IMR-90 (cell line): ENCODE measurements around the gene ZPBP2. TPM values are rescaled to one million over a fixed set of nuclear protein-coding genes. Genes with fewer than 3 reads are reported as not detected.

Source experiments
- ATAC-seq: fragments of 200-7000 bp; cut with Tn5 transposase; 2 replicates; pipeline ENCODE4 v1.9.1; 2020; ENCODE audit warnings: low read depth, mild to moderate bottlenecking, moderate library complexity
- BruUV-seq: library from RNA; stranded (reverse); fragments of 400-500 nt; replicated peaks from 2 replicates; lab custom pipeline; 2021; lab: Mats Ljungman, UMichigan
- CTCF ChIA-PET: fragments of 300-600 bp; formaldehyde crosslinking; extraction: SDS; loops from one replicate; lab custom pipeline; 2021; ENCODE audit warnings: antibody characterized with exemption; lab: Yijun Ruan, JAX
- POLR2A ChIA-PET: fragments of 300-600 bp; sonication (Branson Sonifier 250); formaldehyde crosslinking; loops from one replicate; lab custom pipeline; 2022; ENCODE audit warnings: antibody characterized with exemption; ENCODE audit not compliant: unreplicated experiment; lab: Charles Lee
- DNase-seq: peaks from one replicate; pipeline ENCODE4 v3.0.0; 2013
- H2AFZ ChIP-seq: replicated peaks from 2 replicates; pipeline ENCODE3; 2013; ENCODE audit warnings: low read length, mild to moderate bottlenecking; ENCODE audit not compliant: poor library complexity
- H2AK5ac ChIP-seq: 2 replicates; pipeline ENCODE4 v1.6.1; 2013; ENCODE audit warnings: low read depth, low read length, inconsistent platforms
- H2AK9ac ChIP-seq: replicated peaks from 2 replicates; pipeline ENCODE3; 2013; ENCODE audit warnings: mild to moderate bottlenecking, low read depth, low read length, moderate library complexity; ENCODE audit not compliant: poor library complexity
- H2BK120ac ChIP-seq: 2 replicates; pipeline ENCODE4 v1.6.1; 2013; ENCODE audit warnings: low read depth, low read length, inconsistent platforms
- H2BK15ac ChIP-seq: 3 replicates; pipeline ENCODE4 v1.6.1; 2013; ENCODE audit warnings: low read depth, low read length, inconsistent platforms
- H2BK20ac ChIP-seq: 2 replicates; pipeline ENCODE4 v1.6.1; 2013; ENCODE audit warnings: low read depth, mild to moderate bottlenecking, inconsistent platforms, low read length, moderate library complexity
- H2BK5ac ChIP-seq: 2 replicates; pipeline ENCODE4 v1.6.1; 2013; ENCODE audit warnings: mild to moderate bottlenecking, low read depth, low read length, inconsistent platforms; ENCODE audit not compliant: poor library complexity, severe bottlenecking
- H3K14ac ChIP-seq: replicated peaks from 2 replicates; pipeline ENCODE4 v1.6.1; 2013; ENCODE audit warnings: low read depth, low read length, inconsistent platforms
- H3K18ac ChIP-seq: 2 replicates; pipeline ENCODE4 v1.6.1; 2013; ENCODE audit warnings: low read depth, low read length, control low read depth
- H3K23ac ChIP-seq: 2 replicates; pipeline ENCODE4 v1.6.1; 2013; ENCODE audit warnings: low read depth, low read length, inconsistent platforms
- H3K27ac ChIP-seq: 2 replicates; pipeline ENCODE4 v1.5.1; 2013; ENCODE audit warnings: mild to moderate bottlenecking, control low read depth, low read length; ENCODE audit not compliant: insufficient read depth
- H3K27me3 ChIP-seq: 2 replicates; pipeline ENCODE4 v1.6.1; 2013; ENCODE audit warnings: low read length; ENCODE audit not compliant: control insufficient read depth, insufficient read depth
- H3K36me3 ChIP-seq: 2 replicates; pipeline ENCODE4 v1.6.1; 2013; ENCODE audit warnings: low read length, mixed read lengths; ENCODE audit not compliant: control insufficient read depth, insufficient read depth
- H3K4ac ChIP-seq: 2 replicates; pipeline ENCODE4 v1.6.1; 2013; ENCODE audit warnings: low read depth, low read length, inconsistent platforms
- H3K4me1 ChIP-seq: 2 replicates; pipeline ENCODE4 v1.6.1; 2013; ENCODE audit warnings: low read length, mixed read lengths; ENCODE audit not compliant: control insufficient read depth, insufficient read depth
- H3K4me2 ChIP-seq: 2 replicates; pipeline ENCODE4 v1.6.1; 2013; ENCODE audit warnings: low read depth, mild to moderate bottlenecking, control low read depth, low read length, moderate library complexity
- H3K4me3 ChIP-seq: 2 replicates; pipeline ENCODE4 v1.5.1; 2013; ENCODE audit warnings: low read depth, mild to moderate bottlenecking, control low read depth, low read length, moderate library complexity; ENCODE audit not compliant: insufficient read depth
- H3K56ac ChIP-seq: 2 replicates; pipeline ENCODE4 v1.6.1; 2013; ENCODE audit warnings: low read length, inconsistent platforms; ENCODE audit not compliant: insufficient read depth; ENCODE audit errors: extremely low read depth
- H3K79me1 ChIP-seq, 2 experiments: 2 replicates each; pipeline ENCODE4 v1.6.1; 2013; ENCODE audit warnings: low read length in 2 of 2, inconsistent platforms in 1 of 2, low read depth in 1 of 2
- H3K9ac ChIP-seq: 2 replicates; pipeline ENCODE4 v1.6.1; 2013; ENCODE audit warnings: low read depth, low read length, control low read depth
- H3K9me1 ChIP-seq: 2 replicates; pipeline ENCODE4 v1.6.1; 2013; ENCODE audit warnings: low read length, inconsistent platforms; ENCODE audit not compliant: insufficient read depth
- H3K9me3 ChIP-seq: 2 replicates; pipeline ENCODE4 v1.6.1; 2013; ENCODE audit warnings: low read length; ENCODE audit not compliant: control insufficient read depth, insufficient read depth
- H4K20me1 ChIP-seq: 2 replicates; pipeline ENCODE4 v1.6.1; 2013; ENCODE audit warnings: low read length, inconsistent platforms; ENCODE audit not compliant: insufficient read depth
- H4K5ac ChIP-seq: 2 replicates; pipeline ENCODE4 v1.6.1; 2013; ENCODE audit warnings: mild to moderate bottlenecking, low read depth, low read length, control low read depth
- H4K8ac ChIP-seq, 2 experiments: 2 replicates each; pipeline ENCODE4 v1.6.1; 2013; ENCODE audit warnings: low read depth in 2 of 2, low read length in 2 of 2, control low read depth in 1 of 2, inconsistent platforms in 1 of 2
- H4K91ac ChIP-seq: 2 replicates; pipeline ENCODE4 v1.6.1; 2013; ENCODE audit warnings: low read depth, low read length, inconsistent platforms; ENCODE audit not compliant: insufficient read depth
- CEBPB ChIP-seq: IDR thresholded peaks from 2 replicates; pipeline ENCODE4 v1.6.1; 2012; ENCODE audit warnings: low read depth, low read length, improper control_type of control experiment
- FOS ChIP-seq: fragments of 150-350 bp; IDR thresholded peaks from 2 replicates; pipeline ENCODE4 v1.6.1; 2016; ENCODE audit warnings: low read depth, low read length
- MAZ ChIP-seq: IDR thresholded peaks from 2 replicates; pipeline ENCODE4 v1.6.1; 2012; ENCODE audit warnings: low read depth, mild to moderate bottlenecking, low read length, improper control_type of control experiment, moderate library complexity, borderline replicate concordance
- WGBS, 2 experiments: methylation state at CpG; one replicate each; pipeline versions ENCODE4 v1.1.5 to v1.1.7; 2013; ENCODE audit warnings: missing lambda C conversion rate in 2 of 2; ENCODE audit not compliant: insufficient read length in 1 of 2; ENCODE audit errors: extremely low coverage in 2 of 2; 5-methylcytosine and 5-hydroxymethylcytosine counted together
- dilution Hi-C: fragments of 300-500 bp; cut with HindIII; formaldehyde crosslinking; loops from one replicate; pipeline ENCODE4 v1.14.3; 2018; ENCODE audit warnings: low sequenced_read_pairs; ENCODE audit not compliant: unreplicated experiment
- in situ Hi-C: fragments of 300-500 bp; cut with MboI; formaldehyde crosslinking; loops from 3 replicates; pipeline ENCODE4 v1.14.3; 2019; ENCODE audit warnings: low sequenced_read_pairs, inconsistent platforms, mixed read lengths
- intact Hi-C: fragments of 100-400 bp; cut with micrococcal nuclease; formaldehyde crosslinking; loops from 2 replicates; pipeline ENCODE4 v1.10.0; 2022
- polyA plus RNA-seq, 3 experiments: library from polyadenylated mRNA; depleted of rRNA; stranded (reverse); fragments of >200 nt; gene quantifications; 2 replicates each; pipeline ENCODE4 v1.2.3, GENCODE V29; 2012; ENCODE audit warnings: low replicate concordance in 1 of 3
- total RNA-seq: library from RNA; depleted of rRNA; stranded (reverse); fragments of >200 nt; gene quantifications from 2 replicates; pipeline ENCODE4 v1.2.3, GENCODE V29; 2012
- TF ChIP-seq, protein P1 (sequence below): fragments of 150-350 bp; IDR thresholded peaks from 2 replicates; pipeline ENCODE4 v1.6.1; 2016; ENCODE audit warnings: low read depth, mild to moderate bottlenecking, low read length, moderate library complexity, borderline replicate concordance

The ZPBP2 gene
- total and polyA plus RNA-seq, 2 of the 4 experiments (the other 2 are of a cell fraction) = not detected

DNA sequence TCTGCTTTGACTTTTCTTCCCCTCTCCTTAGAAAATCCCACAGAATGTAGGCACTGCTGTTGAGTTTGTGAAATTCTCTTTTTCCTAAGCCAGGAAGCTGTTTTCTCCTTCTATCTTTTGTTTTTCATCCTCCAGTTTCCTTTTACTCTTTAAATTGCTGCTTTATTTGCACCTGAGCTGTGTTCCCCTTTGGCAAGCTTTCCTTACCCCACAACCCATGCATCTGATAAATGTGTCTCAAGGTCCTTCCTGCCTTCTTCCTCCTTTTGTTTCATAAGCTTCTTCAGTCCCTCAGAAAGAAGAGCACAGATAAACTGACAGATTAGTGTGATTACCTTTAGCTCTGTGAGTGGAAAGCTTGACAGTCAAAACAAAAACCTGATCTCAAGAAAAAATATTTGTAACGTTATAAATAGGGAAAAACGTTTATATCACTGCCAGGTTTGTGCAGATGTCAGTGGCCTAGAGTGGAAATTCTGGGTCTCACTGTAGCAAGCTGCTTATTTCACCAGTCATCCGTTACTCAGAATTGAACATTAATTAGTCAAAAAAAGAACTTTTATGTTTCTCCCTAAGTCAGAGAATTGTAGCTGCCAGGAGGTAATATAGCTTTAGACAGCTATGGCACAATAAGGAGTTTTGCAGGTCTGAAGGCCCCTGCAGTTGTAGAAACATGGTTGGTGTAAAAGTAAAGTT is 26.8 kb downstream of the ZPBP2 start:
- POLR2A ChIA-PET = no interaction called here
- Histone ChIP-seq H2AFZ (no peak overlapping the region), H2BK20ac (no peak overlapping the region), H3K4me3 (no peak overlapping the region), H4K91ac (no peak overlapping the region), H2BK120ac (no peak overlapping the region), H3K9me1 (no peaks in the 10 kb centered on the region), H2AK9ac (no peak overlapping the region), H2AK5ac (no peak overlapping the region), H3K14ac (no peak overlapping the region), H3K23ac (no peak overlapping the region), H3K27me3 (peaks cover 21% of the 10 kb centered on the region), H3K36me3 (no peaks in the 10 kb centered on the region), H4K20me1 (no peaks in the 10 kb centered on the region), H4K8ac (no peak overlapping the region), H3K9ac (no peak overlapping the region), H3K79me1 (no peaks in the 10 kb centered on the region), H3K27ac (no peak overlapping the region), H4K5ac (no peak overlapping the region), H3K4ac (no peak overlapping the region), H3K56ac (no peak overlapping the region), H3K4me2 (no peak overlapping the region), H2BK15ac (no peak overlapping the region), H3K9me3 (no peaks in the 10 kb centered on the region; the same call in 1 of the 2 replicates), H3K4me1 (no peaks in the 10 kb centered on the region), H2BK5ac (no peak overlapping the region), H3K18ac (no peak overlapping the region)
- in situ Hi-C loops (no loop called here), dilution Hi-C loops (no loop called here), intact Hi-C loops (no loop called here)
- ATAC-seq = no peak
- TF ChIP-seq FOS = no peak
- TF ChIP-seq CEBPB = no peak
- TF ChIP-seq, protein P1, sequence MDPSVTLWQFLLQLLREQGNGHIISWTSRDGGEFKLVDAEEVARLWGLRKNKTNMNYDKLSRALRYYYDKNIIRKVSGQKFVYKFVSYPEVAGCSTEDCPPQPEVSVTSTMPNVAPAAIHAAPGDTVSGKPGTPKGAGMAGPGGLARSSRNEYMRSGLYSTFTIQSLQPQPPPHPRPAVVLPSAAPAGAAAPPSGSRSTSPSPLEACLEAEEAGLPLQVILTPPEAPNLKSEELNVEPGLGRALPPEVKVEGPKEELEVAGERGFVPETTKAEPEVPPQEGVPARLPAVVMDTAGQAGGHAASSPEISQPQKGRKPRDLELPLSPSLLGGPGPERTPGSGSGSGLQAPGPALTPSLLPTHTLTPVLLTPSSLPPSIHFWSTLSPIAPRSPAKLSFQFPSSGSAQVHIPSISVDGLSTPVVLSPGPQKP = no peak
- no peak for TF ChIP-seq MAZ
- no TSS peak for BruUV-seq
- no peak for DNase-seq
- CTCF ChIA-PET = no interaction called here
- WGBS, 2 experiments = no CpG with 5 or more reads among the region's 3 CpGs
